Measurements from ENCODE around the gene RFX2. TPM values are rescaled to one million over a fixed set of nuclear protein-coding genes. Genes with fewer than 3 reads are reported as not detected.
"Not testable (repeated sequence)": the region's sequence is repeated elsewhere in the genome, so short reads cannot be mapped to it uniquely, and the experiment has no call there.

Gene RFX2
- total and polyA plus RNA-seq, 4 experiments from 2014 or later: 3.6 to 6.7 (median 5.8) TPM

DNA sequence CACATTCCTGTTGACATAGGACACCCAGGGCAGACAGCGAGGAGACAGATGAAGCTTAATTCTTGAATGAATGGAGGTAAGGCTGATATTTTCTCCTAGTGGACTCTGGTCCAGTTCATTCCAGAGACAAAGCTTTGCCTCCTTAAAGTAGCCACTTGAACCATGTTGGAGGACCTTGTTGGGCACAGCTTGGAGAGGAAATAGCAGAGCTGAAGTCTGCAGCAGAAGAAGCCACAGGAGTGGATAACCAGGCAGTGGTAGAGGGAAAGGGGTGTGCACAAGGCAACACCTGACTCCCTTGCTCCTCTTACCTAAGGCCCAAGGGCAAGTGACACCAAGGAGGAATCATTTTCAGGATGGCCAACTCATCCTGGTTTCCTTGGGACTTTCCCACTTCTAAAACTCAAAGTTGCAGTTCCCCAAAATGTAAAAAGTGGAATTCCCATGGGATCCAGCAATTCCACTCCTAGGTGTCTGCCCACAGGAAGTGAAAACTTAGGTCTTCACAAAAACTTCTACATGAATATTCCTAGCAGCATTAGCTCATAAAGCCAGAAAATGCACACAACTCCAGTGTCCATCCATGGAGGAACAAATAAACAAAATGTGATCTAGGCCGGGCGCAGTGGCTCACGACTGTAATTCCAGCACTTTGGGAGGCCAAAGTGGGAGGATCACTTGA lies 6.6 kb upstream of the RFX2 start:
- H3K27me3 Mint-ChIP-seq: peaks cover 5 to 12% of the 10 kb centered on the region in 2 donors
- intact Hi-C loops (cut with micrococcal nuclease): no loop called here
- Histone ChIP-seq H3K4me3 (ENCODE audit: low read length in 2 of 2) (no peak overlapping the region), H3K9me3 (ENCODE audit: control insufficient read depth in 1 of 2, low read length in 2 of 2) (no peaks in the 10 kb centered on the region), H3K4me1 (ENCODE audit: insufficient read depth, low read length) (no peaks in the 10 kb centered on the region), H3K27me3 (ENCODE audit: insufficient read depth, low read length) (no peaks in the 10 kb centered on the region), H3K36me3 (ENCODE audit: insufficient read depth, low read length) (no peaks in the 10 kb centered on the region), H3K27ac (ENCODE audit: low read depth, low read length) (no peak overlapping the region)
- DNase-seq: no peak
- CTCF ChIA-PET (ENCODE audit: partially characterized antibody): interaction anchor here (1.2 to 5.2 kb wide), 2 partner anchors 10 to 69 kb away, joined by 4 to 28 read pairs; no protein-coding TSS in a partner anchor
- no peak overlapping the region for H3K27ac Mint-ChIP-seq
- POLR2A ChIA-PET (ENCODE audit: partially characterized antibody): no interaction called here
- H3K36me3 Mint-ChIP-seq: peaks cover 2 to 4% of the 10 kb centered on the region in 2 donors
- peaks cover 3 to 17% (median 12%) of the 10 kb centered on the region in 8 donors for H3K9me3 Mint-ChIP-seq
- H3K4me1 Mint-ChIP-seq: no peaks in the 10 kb centered on the region
- no peak overlapping the region for H3K4me3 Mint-ChIP-seq

DNA sequence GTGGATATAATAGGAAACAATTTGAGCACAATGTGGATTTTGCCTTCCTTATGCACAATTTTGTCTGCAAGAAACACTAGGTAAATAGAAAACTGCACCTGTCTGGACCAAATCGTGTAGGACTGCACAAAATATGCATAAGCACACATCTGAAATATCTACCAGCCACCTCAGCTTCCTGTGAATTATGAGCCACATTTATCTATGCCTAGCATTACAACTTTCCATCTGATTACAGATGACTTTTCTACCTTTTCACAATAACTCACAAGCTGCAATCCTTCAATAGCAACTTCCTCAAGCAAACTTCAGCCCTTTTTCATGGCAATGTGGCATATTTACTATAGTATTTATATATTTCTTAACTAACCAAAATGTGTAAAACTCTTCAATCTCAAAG lies 5.7 kb upstream of the RFX2 start:
- Histone ChIP-seq H3K36me3 (ENCODE audit: insufficient read depth, low read length) (no peaks in the 10 kb centered on the region), H3K4me3 (ENCODE audit: low read length in 2 of 2) (no peak overlapping the region), H3K27ac (ENCODE audit: low read depth, low read length) (no peak overlapping the region), H3K9me3 (ENCODE audit: control insufficient read depth in 1 of 2, low read length in 2 of 2) (no peaks in the 10 kb centered on the region), H3K4me1 (ENCODE audit: insufficient read depth, low read length) (peaks cover 5% of the 10 kb centered on the region), H3K27me3 (ENCODE audit: insufficient read depth, low read length) (no peaks in the 10 kb centered on the region)
- H3K36me3 Mint-ChIP-seq: peaks cover 2 to 4% of the 10 kb centered on the region in 2 donors
- peaks cover 3 to 17% (median 12%) of the 10 kb centered on the region in 8 donors for H3K9me3 Mint-ChIP-seq
- peaks cover 4 to 12% of the 10 kb centered on the region in 2 donors for H3K27me3 Mint-ChIP-seq
- POLR2A ChIA-PET (ENCODE audit: partially characterized antibody): no interaction called here
- intact Hi-C loops (cut with micrococcal nuclease): no loop called here
- no peak overlapping the region for H3K4me3 Mint-ChIP-seq
- no peak for DNase-seq
- H3K27ac Mint-ChIP-seq: peak overlapping the region in 1 of 7 donors; percentile 10
- CTCF ChIA-PET (ENCODE audit: partially characterized antibody): interaction anchor here (5.2 kb wide), 1 partner anchor 11 kb away, joined by 28 read pairs; no protein-coding TSS in a partner anchor
- H3K4me1 Mint-ChIP-seq: peaks cover 0 to 6% (median 5%) of the 10 kb centered on the region in 4 donors

GRCh38 chr19:6113616-6114188 lies 3.4 kb upstream of the RFX2 start:
- Mint-ChIP-seq H3K27ac (no peak overlapping the region), H3K9me3 (peaks cover under 1 to 8% (median 3%) of the 10 kb centered on the region in 8 donors), H3K27me3 (peaks cover 0 to 13% of the 10 kb centered on the region in 2 donors), H3K4me1 (peaks cover 4 to 17% (median 15%) of the 10 kb centered on the region in 4 donors), H3K4me3 (peak overlapping the region in 1 of 8 donors; percentile 17), H3K36me3 (peaks cover 0 to 9% of the 10 kb centered on the region in 2 donors)
- H3K27ac ChIP-seq (ENCODE audit: low read depth, low read length): no peak overlapping the region
- H3K4me1 ChIP-seq (ENCODE audit: insufficient read depth, low read length): peaks cover 19% of the 10 kb centered on the region
- no peaks in the 10 kb centered on the region for H3K9me3 ChIP-seq (ENCODE audit: control insufficient read depth in 1 of 2, low read length in 2 of 2)
- H3K4me3 ChIP-seq (ENCODE audit: low read length in 2 of 2): no peak overlapping the region
- DNase-seq: no peak
- CTCF ChIA-PET (ENCODE audit: partially characterized antibody): interaction anchor here (5.2 kb wide), 1 partner anchor 13 kb away, joined by 28 read pairs; no protein-coding TSS in a partner anchor
- H3K36me3 ChIP-seq (ENCODE audit: insufficient read depth, low read length): no peaks in the 10 kb centered on the region
- intact Hi-C loops (cut with micrococcal nuclease): loop anchor here (5.0 kb wide), 1 partner anchor 136 kb away; the partner anchor contains the start of gene RANBP3
- POLR2A ChIA-PET (ENCODE audit: partially characterized antibody): no interaction called here
- H3K27me3 ChIP-seq (ENCODE audit: insufficient read depth, low read length): peaks cover 4% of the 10 kb centered on the region

DNA sequence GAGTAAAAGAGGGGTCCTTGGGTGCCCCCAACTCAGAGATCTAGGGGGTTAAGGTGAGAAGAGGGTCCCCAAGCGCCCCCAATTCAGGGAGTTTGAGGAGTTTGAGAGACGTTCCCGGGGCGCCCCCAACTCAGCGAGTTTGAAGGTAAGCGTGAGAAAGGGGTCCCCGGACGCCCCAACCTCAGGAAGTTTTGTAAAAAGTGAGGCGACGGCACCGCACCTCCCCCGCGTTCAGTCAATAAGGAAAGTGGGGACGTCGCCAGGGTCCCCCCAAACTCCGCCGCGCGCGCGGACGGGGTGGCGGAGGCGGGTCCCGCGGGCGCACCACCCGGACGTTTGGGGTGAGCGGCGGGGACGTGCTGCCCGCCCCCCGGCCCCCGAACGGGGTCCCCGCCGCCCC lies 353 bp downstream of the RFX2 start:
- peaks cover 0 to 12% of the 10 kb centered on the region in 2 donors for H3K36me3 Mint-ChIP-seq
- CTCF ChIA-PET (ENCODE audit: partially characterized antibody): no interaction called here
- Histone ChIP-seq H3K27me3 (ENCODE audit: insufficient read depth, low read length) (peaks cover 4% of the 10 kb centered on the region), H3K4me1 (ENCODE audit: insufficient read depth, low read length) (peaks cover 27% of the 10 kb centered on the region), H3K4me3 (ENCODE audit: low read length in 2 of 2) (peak overlapping the region; percentile 52 to 55), H3K9me3 (ENCODE audit: control insufficient read depth in 1 of 2, low read length in 2 of 2) (no peaks in the 10 kb centered on the region), H3K36me3 (ENCODE audit: insufficient read depth, low read length) (no peaks in the 10 kb centered on the region), H3K27ac (ENCODE audit: low read depth, low read length) (peak overlapping the region; percentile 43)
- H3K27me3 Mint-ChIP-seq: peaks cover 2 to 7% of the 10 kb centered on the region in 2 donors
- H3K4me1 Mint-ChIP-seq: peaks cover 11 to 26% (median 24%) of the 10 kb centered on the region in 4 donors
- H3K4me3 Mint-ChIP-seq: peak overlapping the region; percentile 89 to 97 (median 94)
- POLR2A ChIA-PET (ENCODE audit: partially characterized antibody): no interaction called here
- peak overlapping the region; percentile 93 to 97 (median 95) for H3K27ac Mint-ChIP-seq
- H3K9me3 Mint-ChIP-seq: peaks cover 0 to 2% (median 0%) of the 10 kb centered on the region in 8 donors
- intact Hi-C loops (cut with micrococcal nuclease): loop anchor here (1.0 to 5.0 kb wide), 6 partner anchors 43 to 319 kb away; partner anchors contain the start of genes CLPP, DUS3L, RANBP3 and VMAC
- no peak for DNase-seq

GRCh38 chr19:6108721-6109633 lies 1.3 kb downstream of the RFX2 start:
- POLR2A ChIA-PET (ENCODE audit: partially characterized antibody): interaction anchor here (0.7 to 1.8 kb wide), 3 partner anchors 9 to 205 kb away, joined by 3 to 9 read pairs (median 5); partner anchors contain the start of genes NDUFA11 and VMAC

GRCh38 chr19:6106643-6107294 lies 3.5 kb downstream of the RFX2 start:
- H3K9me3 ChIP-seq (ENCODE audit: control insufficient read depth in 1 of 2, low read length in 2 of 2); H3K27me3 ChIP-seq (ENCODE audit: insufficient read depth, low read length); CTCF ChIA-PET (ENCODE audit: partially characterized antibody); DNase-seq; H3K9me3 Mint-ChIP-seq; H3K27ac ChIP-seq (ENCODE audit: low read depth, low read length); H3K4me3 Mint-ChIP-seq; H3K4me3 ChIP-seq (ENCODE audit: low read length in 2 of 2); POLR2A ChIA-PET (ENCODE audit: partially characterized antibody); H3K27me3 Mint-ChIP-seq; H3K36me3 ChIP-seq (ENCODE audit: insufficient read depth, low read length): not testable (repeated sequence)
- Mint-ChIP-seq H3K4me1 (peaks cover 14 to 32% (median 24%) of the 10 kb centered on the region in 4 donors), H3K27ac (peak overlapping the region in 1 of 7 donors; percentile 10), H3K36me3 (peaks cover 0 to 12% of the 10 kb centered on the region in 2 donors)
- intact Hi-C loops (cut with micrococcal nuclease): loop anchor here (5.0 kb wide), 1 partner anchor 39 kb away; no protein-coding TSS in a partner anchor
- peaks cover 27% of the 10 kb centered on the region for H3K4me1 ChIP-seq (ENCODE audit: insufficient read depth, low read length)

More at GRCh38 chr19:6108721-6109633, 1.3 kb downstream of the RFX2 start:
- Histone ChIP-seq H3K4me1 (ENCODE audit: insufficient read depth, low read length) (peaks cover 27% of the 10 kb centered on the region), H3K4me3 (ENCODE audit: low read length in 2 of 2) (peak overlapping the region; percentile 52 to 55), H3K27ac (ENCODE audit: low read depth, low read length) (no peak overlapping the region), H3K27me3 (ENCODE audit: insufficient read depth, low read length) (peaks cover 4% of the 10 kb centered on the region), H3K9me3 (ENCODE audit: control insufficient read depth in 1 of 2, low read length in 2 of 2) (no peaks in the 10 kb centered on the region), H3K36me3 (ENCODE audit: insufficient read depth, low read length) (no peaks in the 10 kb centered on the region)
- intact Hi-C loops (cut with micrococcal nuclease): loop anchor here (5.0 kb wide), 1 partner anchor 42 kb away; no protein-coding TSS in a partner anchor
- Mint-ChIP-seq H3K36me3 (peaks cover 0 to 12% of the 10 kb centered on the region in 2 donors), H3K27ac (peak overlapping the region; percentile 93 to 97 (median 95)), H3K4me1 (peaks cover 11 to 26% (median 24%) of the 10 kb centered on the region in 4 donors), H3K27me3 (peaks cover 2 to 7% of the 10 kb centered on the region in 2 donors), H3K4me3 (peak overlapping the region; percentile 89 to 97 (median 94)), H3K9me3 (peaks cover 0 to 2% (median 0%) of the 10 kb centered on the region in 8 donors)
- DNase-seq: peak; percentile 64 to 76 (median 71)
- CTCF ChIA-PET (ENCODE audit: partially characterized antibody): interaction anchor here (1.0 kb wide), 1 partner anchor 56 kb away, joined by 3 read pairs; no protein-coding TSS in a partner anchor
